ENCODE results near the gene LRIT3. TPM values are rescaled to one million over a fixed set of nuclear protein-coding genes. Genes with fewer than 3 reads are reported as not detected.

Gene LRIT3
- total and polyA plus RNA-seq, 2 donors (not counting 3 experiments of a cell fraction or from before 2014, with no cell fraction given), result 0.06 to 0.13 TPM

- no peaks in the 10 kb centered on the region for H3K79me2 ChIP-seq (ENCODE audit: control insufficient read depth, insufficient read depth, low read length)
- FAIRE-seq, result no peak
- H3K4me1 ChIP-seq (ENCODE audit: control insufficient read depth, extremely low read depth, insufficient read depth, low read length), result no peaks in the 10 kb centered on the region
- H3K36me3 ChIP-seq (ENCODE audit: control insufficient read depth in 2 of 2, extremely low read depth in 1 of 2, insufficient read depth in 2 of 2, low read length in 2 of 2), result no peaks in the 10 kb centered on the region
- H2AFZ ChIP-seq (ENCODE audit: low read depth, low read length), result no peak overlapping the region
- intact Hi-C loops (cut with micrococcal nuclease) (no loop called here), dilution Hi-C loops (cut with MboI; ENCODE audit: extremely low pct_ligation_motif_present, low sequenced_read_pairs) (no loop called here)
- no peaks in the 10 kb centered on the region for H3K9me3 ChIP-seq (replicated peaks; ENCODE audit: control insufficient read depth, insufficient read depth, low read length)
- TF ChIP-seq MAX (IDR thresholded peaks at IDR 0.05; ENCODE audit: insufficient read depth, insufficient read length) (no peak), MYC (IDR thresholded peaks at IDR 0.05; ENCODE audit: low read depth, low read length) (no peak), GATA2 (IDR thresholded peaks at IDR 0.05; ENCODE audit: insufficient read depth, insufficient read length, low read depth, low read length) (no peak), EZH2 (IDR thresholded peaks at IDR 0.05; ENCODE audit: borderline replicate concordance, low read depth, low read length, severe bottlenecking) (no peak), POLR2A (IDR thresholded peaks at IDR 0.05; ENCODE audit: low read depth, low read length) (no peak), CTCF (IDR thresholded peaks at IDR 0.05; ENCODE audit: extremely low read depth in 1 of 2, insufficient read depth in 1 of 2, low read depth in 1 of 2, low read length in 2 of 2) (no peak), JUN (IDR thresholded peaks at IDR 0.05; ENCODE audit: borderline replicate concordance, insufficient read depth, insufficient read length, low read depth) (no peak), FOS (IDR thresholded peaks at IDR 0.05; ENCODE audit: borderline replicate concordance, insufficient read depth, low read length) (no peak), POLR2AphosphoS5 (IDR thresholded peaks at IDR 0.05; ENCODE audit: insufficient read depth, low read depth, low read length) (no peak)
- CTCF ChIA-PET, result no interaction called here
- no peaks in the 10 kb centered on the region for H3K27me3 ChIP-seq (ENCODE audit: control insufficient read depth in 2 of 2, insufficient read depth in 2 of 2, low read length in 2 of 2)
- no peaks in the 10 kb centered on the region for H4K20me1 ChIP-seq (replicated peaks; ENCODE audit: control insufficient read depth, extremely low read depth, insufficient read depth, low read length)
- H3K4me3 ChIP-seq (replicated peaks in 1 of 3; ENCODE audit: insufficient read depth in 1 of 3, low read depth in 1 of 3, low read length in 3 of 3), result no peak overlapping the region
- DNase-seq (ENCODE audit: low read depth, low spot score), result no peak
- no peak overlapping the region for H3K9ac ChIP-seq (replicated peaks; ENCODE audit: extremely low read depth, insufficient read depth, low read length)
- no peak overlapping the region for H3K4me2 ChIP-seq (ENCODE audit: insufficient read depth, low read length)
- POLR2A ChIA-PET, result no interaction called here
- no peak overlapping the region for H3K27ac ChIP-seq (ENCODE audit: insufficient read depth, low read depth, low read length)
- no peaks in the 10 kb centered on the region for H3K9me1 ChIP-seq (replicated peaks; ENCODE audit: control insufficient read depth, extremely low read depth, insufficient read depth, low read length)
- no TSS peak for BruUV-seq (replicated peaks)
These were observed 73.5 kb downstream of the LRIT3 start for GRCh38 chr4:109921384-109921808.

Other genes with a start within 250 kb of the LRIT3 start
- 35.4 and 37.0 TPM in 2 replicates for gene CASP6, start 144.7 kb upstream of the LRIT3 start, total RNA-seq
- 44.9 and 52.1 TPM in 2 replicates for gene CASP6, start 144.7 kb upstream of the LRIT3 start, polyA plus RNA-seq
- 16.6 and 21.6 TPM in 2 replicates for gene PLA2G12A, start 118.0 kb upstream of the LRIT3 start, total RNA-seq
- gene PLA2G12A, start 118.0 kb upstream of the LRIT3 start, polyA plus RNA-seq, result 13.7 and 27.1 TPM in 2 replicates
- 17.9 and 21.4 TPM in 2 replicates for gene CFI, start 46.1 kb upstream of the LRIT3 start, total RNA-seq
- 6.5 and 10.0 TPM in 2 replicates for gene CFI, start 46.1 kb upstream of the LRIT3 start, polyA plus RNA-seq
- gene GAR1, start 32.3 kb upstream of the LRIT3 start, total RNA-seq, result 27.7 and 29.1 TPM in 2 replicates
- 8.2 and 12.7 TPM in 2 replicates for gene GAR1, start 32.3 kb upstream of the LRIT3 start, polyA plus RNA-seq
- gene RRH, start 20.1 kb upstream of the LRIT3 start, total RNA-seq, result 0.31 TPM in 1 of 2 replicates, not detected in the other
- gene RRH, start 20.1 kb upstream of the LRIT3 start, polyA plus RNA-seq, result 0.11 TPM in 2 replicates
- gene EGF, start 64.8 kb downstream of the LRIT3 start, total RNA-seq, result not detected in 2 replicates
- gene EGF, start 64.8 kb downstream of the LRIT3 start, polyA plus RNA-seq, result not detected in 2 replicates